ENCODE measurements around the gene BLID. TPM values are rescaled to one million over a fixed set of nuclear protein-coding genes. Genes with fewer than 3 reads are reported as not detected.

The BLID gene, protein sequence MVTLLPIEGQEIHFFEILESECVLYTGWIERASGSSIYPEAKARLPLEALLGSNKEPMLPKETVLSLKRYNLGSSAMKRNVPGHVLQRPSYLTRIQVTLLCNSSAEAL
- 0.24 TPM in 1 of 2 replicates, not detected in the other for total RNA-seq

DNA sequence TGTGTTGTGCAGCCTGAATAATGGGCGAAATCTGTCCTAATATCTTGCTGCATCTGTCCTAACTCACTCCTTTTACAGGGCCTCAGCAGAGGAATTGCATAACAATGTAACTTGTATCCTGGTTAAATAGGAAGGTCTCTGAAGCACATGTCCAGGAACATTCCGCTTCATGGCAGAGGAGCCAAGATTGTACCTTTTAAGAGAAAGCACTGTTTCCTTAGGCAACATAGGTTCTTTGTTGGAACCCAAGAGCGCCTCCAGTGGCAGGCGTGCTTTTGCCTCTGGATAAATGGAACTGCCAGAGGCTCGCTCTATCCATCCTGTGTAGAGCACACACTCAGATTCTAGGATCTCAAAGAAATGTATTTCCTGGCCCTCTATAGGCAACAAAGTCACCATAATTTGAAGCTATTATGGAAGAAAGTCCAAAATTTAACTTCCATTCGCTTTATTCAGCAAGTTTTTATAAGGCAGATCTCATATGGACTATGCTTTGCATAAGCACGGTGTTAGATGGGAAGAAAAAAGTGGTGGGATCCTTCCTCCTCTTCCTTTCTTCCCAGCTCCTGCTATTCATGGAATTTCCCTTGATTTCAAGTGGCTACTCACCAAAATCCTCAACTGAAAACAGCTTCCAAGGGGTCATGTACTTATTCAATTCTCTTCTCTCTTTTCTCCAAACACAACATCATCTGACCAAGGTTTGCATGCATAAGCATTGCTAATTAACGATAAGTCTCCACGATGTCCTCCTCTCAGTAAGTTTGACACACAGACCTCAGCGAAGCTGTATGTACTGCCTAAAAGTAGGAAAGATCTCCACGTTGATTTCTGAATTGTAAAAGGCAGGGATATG is at the start of gene BLID:
Gene BLID, minus strand, starts transcription at position 692 of the 856 bp plus-strand sequence. Its CDS starts 293 bp downstream, at position 399.

All from tracheal epithelial cell (primary cell).